GM15510 (cell line): Measurements from ENCODE around the gene SYNGR3.

Experiments
- POLR2A ChIP-seq: IDR thresholded peaks from 3 replicates; pipeline ENCODE4 v1.6.1; 2011; ENCODE audit warnings: borderline replicate concordance; ENCODE audit not compliant: insufficient read length; ENCODE audit errors: extremely low read depth

The SYNGR3 gene

DNA sequence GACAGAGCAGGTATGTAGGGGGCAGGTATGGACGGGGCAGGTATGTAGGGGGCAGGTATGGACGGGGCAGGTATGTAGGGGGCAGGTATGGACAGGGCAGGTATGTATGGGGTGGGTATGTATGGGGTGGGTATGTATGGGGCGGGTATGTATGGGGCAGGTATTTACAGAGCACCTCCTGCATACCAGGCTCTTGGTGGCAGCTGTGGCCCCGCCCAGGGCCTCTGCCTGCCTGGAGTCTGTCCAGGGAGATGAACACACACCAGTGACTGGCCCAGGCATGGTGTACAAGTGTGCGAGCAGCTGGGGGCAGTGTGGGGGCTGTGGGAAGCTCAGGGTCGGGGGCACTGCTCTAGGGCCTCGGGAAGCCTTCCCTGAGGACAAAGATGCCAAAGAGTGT is 39.7 kb upstream of the SYNGR3 start:
- no peak for TF ChIP-seq POLR2A

DNA sequence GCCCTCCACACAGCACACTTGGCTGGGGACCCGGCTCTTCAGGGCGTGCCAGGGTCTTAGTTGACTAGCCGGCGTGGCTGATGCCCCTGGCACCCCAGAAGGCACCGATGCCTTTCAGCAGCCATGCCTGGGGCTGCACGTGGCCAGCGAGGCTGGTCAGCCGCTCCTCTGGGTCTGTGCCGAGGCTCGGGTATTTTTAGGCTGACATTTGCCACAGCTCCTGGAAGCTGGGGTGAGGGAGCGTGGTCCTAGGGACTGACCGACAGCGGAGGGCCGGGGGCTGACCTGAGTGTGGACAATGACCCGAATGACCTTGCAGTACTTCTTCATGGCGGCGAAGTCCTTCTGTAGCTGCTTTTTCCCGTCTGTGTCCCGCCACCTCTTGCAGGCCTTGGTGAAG is 39.2 kb upstream of the SYNGR3 start:
- no peak for TF ChIP-seq POLR2A

DNA sequence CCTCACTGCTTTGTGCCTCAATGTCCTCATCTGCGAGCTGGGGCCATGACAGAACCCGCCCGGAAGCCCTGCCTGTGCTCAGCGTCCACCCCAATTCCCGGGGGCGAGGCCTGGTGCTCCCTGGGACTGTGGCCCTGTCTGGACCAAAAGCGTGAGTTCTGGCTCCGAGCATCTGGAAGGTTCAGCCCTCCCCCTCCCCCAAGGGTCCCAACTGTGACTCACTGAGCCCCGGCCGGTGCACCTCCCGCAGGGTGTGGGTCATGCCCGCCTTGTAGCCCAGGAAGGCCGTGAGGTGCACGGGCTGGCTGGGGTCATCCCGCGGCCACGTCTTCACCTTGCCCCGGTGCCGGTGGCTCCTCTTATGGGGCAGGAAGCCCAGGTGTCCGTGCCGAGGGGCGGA is 36.0 kb upstream of the SYNGR3 start:
- no peak for TF ChIP-seq POLR2A

DNA sequence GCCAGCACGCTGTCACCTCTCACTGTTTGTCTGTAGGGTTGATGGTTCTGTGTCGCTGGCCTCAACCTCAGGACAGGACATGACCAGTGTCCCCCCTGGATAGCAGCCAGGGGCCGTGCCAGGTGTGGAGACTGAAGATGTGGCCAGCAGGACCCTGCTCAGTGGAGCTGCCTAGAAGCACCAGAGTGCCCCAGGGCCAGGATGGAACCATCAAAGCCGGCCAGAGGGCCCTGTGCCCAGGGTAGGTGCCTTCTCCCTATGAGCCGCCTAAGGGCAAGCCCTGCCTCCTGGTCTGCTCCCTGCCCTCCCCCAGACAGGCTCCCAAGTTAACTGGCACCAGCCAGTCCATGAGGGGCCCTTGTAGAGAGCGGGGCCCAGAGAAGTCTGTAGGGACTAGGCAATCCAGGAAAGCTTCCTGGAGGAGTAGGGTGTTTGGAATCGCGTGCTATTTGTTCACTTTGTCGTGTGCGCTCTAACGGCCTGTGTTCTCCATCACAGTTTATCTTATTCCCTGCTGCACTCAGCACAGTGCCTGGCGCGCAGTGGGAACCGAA is 31.0 kb upstream of the SYNGR3 start:
- TF ChIP-seq POLR2A: no peak

DNA sequence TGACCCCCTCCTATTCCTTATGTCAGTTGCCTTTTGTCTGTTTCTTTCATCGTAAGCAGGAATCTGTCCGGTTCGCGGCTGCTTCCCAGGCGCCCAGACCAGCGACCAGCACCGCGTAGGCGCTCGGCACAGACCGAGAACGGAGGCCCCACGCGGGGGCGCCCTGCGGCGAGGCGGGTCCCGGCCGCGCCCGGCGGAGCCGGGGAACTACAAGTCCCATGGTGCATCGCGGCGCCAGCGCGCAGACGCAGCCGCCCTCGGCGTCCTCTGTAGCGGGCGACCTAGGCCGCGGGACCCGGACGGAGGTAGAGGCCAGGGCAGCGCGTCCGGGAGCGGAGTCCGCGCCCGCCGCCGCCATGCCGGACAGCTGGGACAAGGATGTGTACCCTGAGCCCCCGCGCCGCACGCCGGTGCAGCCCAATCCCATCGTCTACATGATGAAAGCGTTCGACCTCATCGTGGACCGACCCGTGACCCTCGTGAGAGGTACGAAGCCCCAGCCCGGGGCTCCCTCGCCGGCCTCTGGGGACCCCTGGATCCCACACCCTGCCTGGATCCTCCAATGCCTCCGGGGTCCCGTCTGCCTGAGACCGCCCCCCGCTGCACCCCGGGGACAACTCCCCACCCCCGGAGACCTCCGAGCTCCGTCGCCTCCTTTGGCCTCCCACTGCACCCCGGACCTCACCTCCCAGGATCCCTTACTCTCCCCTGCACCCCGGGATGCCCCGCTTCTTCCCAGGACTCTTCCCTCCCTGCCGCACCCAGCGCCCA is 30.3 kb upstream of the SYNGR3 start, which contains the start of gene NDUFB10:
Gene NDUFB10 (plus strand): TSS at position 270 of the 771 bp plus-strand sequence. CDS start 87 bp downstream, at position 357.
- peak; percentile 96 for TF ChIP-seq POLR2A

DNA sequence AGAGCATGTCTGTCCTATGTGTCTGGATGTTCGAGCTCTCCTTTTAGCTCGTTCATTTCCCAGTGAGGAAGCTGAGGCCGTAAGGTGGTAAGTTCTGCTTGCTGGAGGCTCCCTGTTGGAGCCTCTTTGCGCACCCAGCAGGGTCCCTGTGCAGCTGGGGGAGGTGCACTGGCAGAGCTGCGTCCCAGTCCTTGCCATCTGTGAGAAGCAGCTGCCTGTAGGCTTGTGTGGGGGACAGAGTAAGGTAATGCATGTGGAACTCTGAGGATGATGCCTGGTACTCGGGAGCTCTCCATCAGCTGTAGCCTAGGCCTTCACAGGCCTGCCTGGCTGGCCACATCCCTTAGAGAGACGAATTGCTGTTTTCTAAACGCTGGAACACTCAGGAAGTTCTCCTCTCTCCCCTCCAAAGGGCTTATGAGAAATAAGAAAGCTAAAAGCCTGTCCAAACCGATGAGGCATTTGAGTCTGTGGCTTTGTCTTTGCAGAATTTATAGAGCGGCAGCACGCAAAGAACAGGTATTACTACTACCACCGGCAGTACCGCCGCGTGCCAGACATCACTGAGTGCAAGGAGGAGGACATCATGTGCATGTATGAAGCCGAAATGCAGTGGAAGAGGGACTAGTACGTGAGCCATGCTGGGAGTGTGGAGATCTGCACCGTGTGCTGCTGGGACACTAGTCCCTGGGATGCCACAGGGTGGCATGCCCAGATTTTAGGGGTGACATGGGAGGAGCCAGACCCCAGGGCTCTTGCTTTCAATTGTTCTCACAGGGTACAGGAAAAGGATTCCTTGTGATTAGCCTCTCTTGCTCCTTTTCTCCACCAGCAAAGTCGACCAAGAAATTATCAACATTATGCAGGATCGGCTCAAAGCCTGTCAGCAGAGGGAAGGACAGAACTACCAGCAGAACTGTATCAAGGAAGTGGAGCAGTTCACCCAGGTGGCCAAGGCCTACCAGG is 28.8 kb upstream of the SYNGR3 start:
- TF ChIP-seq POLR2A: peak; percentile 49

DNA sequence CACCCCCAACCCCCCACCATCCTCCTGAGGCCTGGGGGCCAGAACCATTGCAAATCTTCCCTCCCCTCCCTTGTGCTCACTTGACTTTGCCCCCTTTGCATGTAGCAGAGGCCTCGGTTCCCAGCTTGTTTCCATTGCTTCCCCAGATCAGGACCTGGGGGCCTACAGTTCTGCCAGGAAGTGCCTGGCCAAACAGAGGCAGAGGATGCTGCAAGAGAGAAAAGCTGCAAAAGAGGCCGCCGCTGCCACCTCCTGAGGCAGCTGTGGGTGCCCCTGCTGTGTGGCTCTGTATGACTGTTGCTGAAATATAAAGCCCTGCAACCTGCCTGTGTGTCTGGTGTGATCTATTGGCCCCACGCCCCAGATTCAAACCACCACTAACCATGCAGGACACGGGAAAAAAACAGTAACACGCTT is 28.1 kb upstream of the SYNGR3 start:
- no peak for TF ChIP-seq POLR2A

DNA sequence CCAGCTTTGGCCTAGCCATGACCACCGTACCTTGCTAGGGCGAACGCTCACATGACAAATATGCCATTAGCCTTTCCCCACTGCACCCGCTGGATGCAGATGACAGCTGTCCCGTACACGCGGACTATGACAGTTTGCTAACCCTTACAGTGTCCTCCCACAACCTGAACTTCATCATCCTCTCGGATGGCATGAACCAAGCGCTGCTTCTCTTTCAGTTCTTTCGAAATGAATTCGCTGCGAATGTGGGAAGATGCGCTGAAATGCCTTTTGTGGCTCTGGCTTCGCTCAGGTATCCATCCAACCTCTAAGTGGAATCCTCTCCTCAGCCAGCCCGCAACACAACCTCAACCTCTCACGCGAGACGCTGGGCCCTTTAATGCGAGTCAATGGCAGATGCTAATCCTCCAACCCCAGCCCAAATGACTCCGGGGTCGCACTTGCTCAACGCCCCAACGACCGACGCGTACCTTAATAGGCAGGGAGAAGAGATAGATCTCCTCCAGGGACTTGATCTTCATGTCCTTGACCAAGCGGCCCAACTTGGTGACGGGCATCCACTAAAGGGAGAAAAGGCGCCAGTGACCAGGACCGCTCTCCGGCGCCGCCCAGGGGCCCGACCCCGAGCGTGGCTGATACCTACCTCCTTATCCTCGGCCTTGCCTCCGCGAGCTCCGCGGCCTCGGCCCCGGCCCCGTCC is 25.8 kb upstream of the SYNGR3 start:
- no peak for TF ChIP-seq POLR2A

DNA sequence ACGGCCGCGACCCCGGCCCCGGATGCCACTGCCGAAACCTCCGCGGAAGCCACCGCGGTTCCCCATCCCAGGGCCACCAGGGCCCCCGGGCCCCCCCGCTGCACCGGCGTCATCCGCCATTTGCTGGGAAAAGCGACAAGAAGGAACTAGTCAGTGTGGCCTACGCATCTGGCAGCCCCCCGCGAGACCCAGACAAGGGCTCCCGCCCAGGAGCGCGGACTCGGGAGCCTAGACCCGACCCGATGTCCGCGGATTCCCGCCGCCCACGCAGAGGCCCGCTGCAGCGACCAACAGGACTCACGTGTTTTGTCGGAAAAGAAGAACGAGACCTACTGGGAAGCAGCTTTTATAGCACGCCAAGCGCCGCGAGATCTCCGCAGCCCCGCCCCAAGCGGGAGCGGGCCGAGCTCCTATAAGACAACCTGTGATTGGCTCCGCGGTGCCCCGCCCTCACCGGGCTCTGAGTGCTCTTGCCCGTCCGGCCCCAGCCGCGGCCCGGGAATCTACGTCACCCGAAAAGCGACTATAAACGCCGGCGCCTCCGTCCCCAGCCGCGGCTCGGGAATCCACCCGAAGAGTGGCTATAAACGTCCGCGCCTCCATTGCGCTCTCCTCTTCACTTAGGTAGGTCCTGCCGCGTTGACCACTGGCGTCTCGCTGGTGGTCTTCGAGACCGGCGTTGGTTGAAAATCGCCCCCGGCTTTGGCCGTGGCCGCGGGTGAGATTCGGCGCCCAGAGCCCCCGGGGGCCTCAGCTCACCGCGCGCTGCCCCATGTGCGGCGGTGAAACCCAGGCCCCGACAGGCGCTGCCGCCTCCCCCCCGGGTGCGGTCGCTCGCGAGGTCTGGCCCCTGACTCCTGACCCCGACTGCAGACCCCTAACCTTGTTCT is 25.0 kb upstream of the SYNGR3 start, which contains the start of gene RPS2:
Gene RPS2 (minus strand): TSS at position 321 of the 890 bp plus-strand sequence. CDS start 201 bp downstream, at position 120.
- TF ChIP-seq POLR2A: peak; percentile 100

DNA sequence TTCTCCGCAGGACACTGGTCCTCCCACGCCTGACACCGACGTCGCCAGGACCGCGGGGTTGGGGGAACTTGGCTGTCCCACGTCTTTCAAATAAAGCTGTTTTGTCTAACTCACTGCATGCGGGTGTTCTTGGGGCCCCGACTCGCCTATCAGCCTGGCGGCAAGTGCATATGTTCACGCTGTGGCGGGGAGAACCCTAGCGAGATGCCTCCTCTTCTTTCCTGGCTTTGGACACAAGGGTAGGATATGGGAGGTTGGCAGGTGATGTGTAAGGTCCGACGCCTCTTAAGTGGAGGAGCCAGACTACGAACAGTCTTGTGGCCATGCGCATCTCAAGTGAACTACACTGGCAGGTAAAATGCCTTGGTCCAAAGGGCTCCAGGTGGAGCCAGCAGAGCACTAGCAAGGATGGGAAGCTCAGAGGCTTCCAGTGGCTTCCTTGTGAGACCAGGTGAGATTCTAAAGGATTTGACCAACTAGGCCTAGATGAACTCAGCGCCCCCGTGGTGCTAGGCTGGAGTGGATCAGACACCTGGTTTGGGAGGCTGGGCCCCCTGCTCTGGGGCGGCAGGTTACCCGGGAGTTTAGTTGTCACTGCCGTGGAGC is 24.3 kb upstream of the SYNGR3 start:
- no peak for TF ChIP-seq POLR2A

DNA sequence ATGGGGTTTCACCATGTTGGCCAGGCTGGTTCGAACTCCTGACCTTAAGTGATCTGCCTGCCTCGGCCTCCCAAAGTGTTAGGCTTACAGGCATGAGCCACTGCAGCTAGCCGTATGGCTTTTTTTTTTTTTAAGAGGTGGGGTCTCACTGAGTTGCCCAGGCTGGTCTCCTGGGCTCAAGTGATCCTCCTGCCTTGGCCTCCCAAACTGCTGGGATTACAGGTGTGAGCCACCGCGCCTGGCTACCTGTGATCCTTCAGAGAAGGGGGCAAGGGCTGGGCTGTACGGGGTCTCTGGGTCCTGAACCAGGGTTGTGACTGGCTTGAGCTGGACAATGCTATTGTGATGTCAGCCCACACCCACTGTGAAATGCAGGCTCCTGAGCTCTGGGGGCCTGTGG is 23.3 kb upstream of the SYNGR3 start, which contains the start of gene RNF151:
Gene RNF151 (plus strand): TSS at position 397 of the 400 bp plus-strand sequence. CDS start 26 bp downstream, outside the sequence.
- no peak for TF ChIP-seq POLR2A

DNA sequence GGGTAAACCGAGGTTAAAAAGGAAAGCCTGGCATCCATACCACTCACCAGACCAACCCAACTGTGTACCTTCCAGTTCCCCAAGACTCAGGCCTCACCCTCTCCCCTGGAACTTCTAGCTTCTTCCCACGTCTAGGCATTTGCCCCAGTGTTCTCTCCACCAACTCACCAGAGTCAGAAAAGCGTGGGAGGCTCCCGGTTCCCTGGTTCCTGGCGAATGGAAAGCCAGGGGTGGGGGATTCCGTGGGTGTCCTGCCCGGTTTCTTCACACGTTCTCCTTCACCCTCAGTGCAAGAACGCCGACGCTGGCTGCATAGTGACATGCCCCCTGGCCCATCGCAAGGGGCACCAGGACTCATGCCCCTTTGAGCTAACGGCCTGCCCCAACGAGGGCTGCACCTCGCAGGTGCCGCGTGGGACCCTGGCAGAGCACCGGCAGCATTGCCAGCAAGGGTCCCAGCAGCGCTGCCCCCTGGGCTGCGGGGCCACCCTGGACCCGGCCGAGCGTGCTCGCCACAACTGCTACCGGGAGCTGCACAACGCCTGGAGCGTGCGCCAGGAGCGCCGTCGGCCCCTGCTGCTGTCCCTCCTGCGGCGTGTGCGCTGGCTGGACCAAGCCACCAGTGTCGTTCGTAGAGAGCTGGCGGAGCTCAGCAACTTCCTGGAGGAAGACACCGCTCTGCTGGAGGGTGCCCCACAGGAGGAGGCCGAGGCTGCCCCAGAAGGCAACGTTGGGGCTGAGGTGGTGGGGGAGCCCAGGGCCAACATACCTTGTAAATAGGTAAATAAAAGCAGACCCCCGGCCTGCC is 21.4 kb upstream of the SYNGR3 start:
- TF ChIP-seq POLR2A: no peak
